ENCODE measurements around the gene TGM4. TPM values are rescaled to one million over a fixed set of nuclear protein-coding genes. Genes with fewer than 3 reads are reported as not detected.
"Not testable (repeated sequence)": the region's sequence is repeated elsewhere in the genome, so short reads cannot be mapped to it uniquely, and the experiment has no call there.

Gene TGM4
- polyA plus RNA-seq (ENCODE audit: insufficient read length): 0.18 TPM
- long read RNA-seq, donor 1: 0 reads
- long read RNA-seq, donor 2: 0 reads
- long read RNA-seq, donor 3: 0 reads
- long read RNA-seq, donor 4: 0 reads
- long read RNA-seq, donor 5: 0 reads
- long read RNA-seq, donor 6, partial matches to known transcripts: 0 of 20 reads
- long read RNA-seq, donor 6, other reads (novel, unspliced or antisense): 20 of 20 reads
- long read RNA-seq, donor 7: 0 reads
- long read RNA-seq, donor 8: 0 reads

- DNase-seq: no peak
Measured at GRCh38 chr3:44874308-44874707, at the start of gene TGM4. Gene TGM4, plus strand, starts transcription at chr3:44874608. Its CDS starts 71 bp downstream, at chr3:44874679.

GRCh38 chr3:44825264-44825925 lies 49.0 kb upstream of the TGM4 start:
- no peak for DNase-seq

- no peak for DNase-seq
Measured at GRCh38 chr3:44827196-44827595, 47.2 kb upstream of the TGM4 start.

- no peak for DNase-seq
Measured at GRCh38 chr3:44831232-44831631, 43.2 kb upstream of the TGM4 start.

GRCh38 chr3:44832032-44832431 lies 42.4 kb upstream of the TGM4 start:
- no peak for DNase-seq

GRCh38 chr3:44832965-44833364 lies 41.4 kb upstream of the TGM4 start:
- no peak for DNase-seq

- no peak for DNase-seq
Measured at GRCh38 chr3:44833394-44833793, 41.0 kb upstream of the TGM4 start.

- no peak for DNase-seq
Measured at GRCh38 chr3:44835684-44836083, 38.7 kb upstream of the TGM4 start.

- DNase-seq: no peak
Measured at GRCh38 chr3:44842376-44842775, 32.0 kb upstream of the TGM4 start.

GRCh38 chr3:44845528-44846520 lies 28.6 kb upstream of the TGM4 start:
- no peak for DNase-seq

- DNase-seq: no peak
Measured at GRCh38 chr3:44848634-44849033, 25.8 kb upstream of the TGM4 start.

GRCh38 chr3:44856663-44857062 lies 17.7 kb upstream of the TGM4 start:
- DNase-seq: not testable (repeated sequence)

- DNase-seq: no peak
Measured at GRCh38 chr3:44860117-44860516, 14.3 kb upstream of the TGM4 start.

GRCh38 chr3:44861412-44862225 lies 12.8 kb upstream of the TGM4 start, which contains the start of gene TMEM42:
Gene TMEM42, plus strand, starts transcription at chr3:44861912. Its CDS starts 13 bp downstream, at chr3:44861925.
- DNase-seq: peak; percentile 89

GRCh38 chr3:44862226-44862637 lies 12.2 kb upstream of the TGM4 start:
- DNase-seq: peak; percentile 27

GRCh38 chr3:44865272-44866035 lies 9.0 kb upstream of the TGM4 start:
- no peak for DNase-seq

- no peak for DNase-seq
Measured at GRCh38 chr3:44867421-44868111, 6.8 kb upstream of the TGM4 start.

- DNase-seq: no peak
Measured at GRCh38 chr3:44870375-44871061, 3.9 kb upstream of the TGM4 start.

GRCh38 chr3:44875596-44875995 lies 1.2 kb downstream of the TGM4 start:
- DNase-seq: no peak

- no peak for DNase-seq
Measured at GRCh38 chr3:44877333-44877732, 2.9 kb downstream of the TGM4 start.
